Measurements from ENCODE around the gene GALNT14.

The GALNT14 gene

GRCh38 chr2:30968660-30969397, 169.4 kb downstream of the GALNT14 start:
- no peak for DNase-seq

GRCh38 chr2:30966786-30967185, 171.5 kb downstream of the GALNT14 start:
- no peak for DNase-seq

GRCh38 chr2:30965022-30965531, 173.2 kb downstream of the GALNT14 start:
- DNase-seq: no peak

- DNase-seq: no peak
These were observed 173.8 kb downstream of the GALNT14 start for GRCh38 chr2:30964334-30965005.

GRCh38 chr2:30963184-30963583, 175.1 kb downstream of the GALNT14 start:
- DNase-seq: no peak

- no peak for DNase-seq
These were observed 178.0 kb downstream of the GALNT14 start for GRCh38 chr2:30960213-30960612.

GRCh38 chr2:30959653-30960052, 178.6 kb downstream of the GALNT14 start:
- DNase-seq: no peak

- no peak for DNase-seq
These were observed 179.3 kb downstream of the GALNT14 start for GRCh38 chr2:30958918-30959265.

GRCh38 chr2:30958193-30958917, 179.9 kb downstream of the GALNT14 start:
- DNase-seq: no peak

GRCh38 chr2:30957591-30957990, 180.6 kb downstream of the GALNT14 start:
- DNase-seq: no peak

GRCh38 chr2:30956995-30957394, 181.2 kb downstream of the GALNT14 start:
- no peak for DNase-seq

- DNase-seq: no peak
These were observed 182.6 kb downstream of the GALNT14 start for GRCh38 chr2:30955516-30956132.

- no peak for DNase-seq
These were observed 187.9 kb downstream of the GALNT14 start for GRCh38 chr2:30950339-30950738.

GRCh38 chr2:30949435-30949834, 188.8 kb downstream of the GALNT14 start:
- no peak for DNase-seq

- no peak for DNase-seq
These were observed 189.4 kb downstream of the GALNT14 start for GRCh38 chr2:30948857-30949256.

GRCh38 chr2:30948130-30948529, 190.1 kb downstream of the GALNT14 start:
- DNase-seq: no peak

GRCh38 chr2:30947686-30948085, 190.6 kb downstream of the GALNT14 start:
- DNase-seq: no peak

- DNase-seq: no peak
These were observed 195.8 kb downstream of the GALNT14 start for GRCh38 chr2:30942419-30942818.

- DNase-seq: no peak
These were observed 197.4 kb downstream of the GALNT14 start for GRCh38 chr2:30940839-30941238.

GRCh38 chr2:30939364-30939763, 198.9 kb downstream of the GALNT14 start:
- DNase-seq: no peak

- no peak for DNase-seq
These were observed 200.0 kb downstream of the GALNT14 start for GRCh38 chr2:30938196-30938595.

- DNase-seq: no peak
These were observed 201.3 kb downstream of the GALNT14 start for GRCh38 chr2:30936977-30937376.

GRCh38 chr2:30935795-30936194, 202.4 kb downstream of the GALNT14 start:
- DNase-seq: no peak

Data from activated CD4-positive, alpha-beta T cell treated with anti-CD3 and anti-CD28 coated beads, Interleukin-2, amount 50 U/mL, for 4 hours (primary cell).